GM12878 (cell line): Measurements from ENCODE around the gene YEATS2. TPM values are rescaled to one million over a fixed set of nuclear protein-coding genes. Genes with fewer than 3 reads are reported as not detected.

Source experiments
- ATAC-seq: fragments of 200-7000 bp; cut with Tn5 transposase; 3 replicates; pipeline ENCODE4 v1.9.1; 2020; ENCODE audit warnings: mild to moderate bottlenecking, moderate library complexity
- BruUV-seq: library from RNA; stranded (reverse); fragments of 400-500 nt; replicated peaks from 2 replicates; lab custom pipeline; 2021; lab: Mats Ljungman, UMichigan
- CTCF ChIA-PET: fragments of 300-600 bp; sonication (Branson Sonifier 250); formaldehyde crosslinking; extraction: SDS; loops from one replicate; lab custom pipeline; 2021; ENCODE audit warnings: inconsistent platforms; lab: Yijun Ruan, JAX
- POLR2A ChIA-PET: fragments of 350-600 bp; formaldehyde crosslinking; extraction: SDS; loops from one replicate; lab custom pipeline; 2021; ENCODE audit warnings: inconsistent platforms; lab: Charles Lee
- RAD21 ChIA-PET: fragments of 300-600 bp; sonication (Branson Sonifier 250); formaldehyde crosslinking; loops from one replicate; lab custom pipeline; 2023; ENCODE audit warnings: antibody characterized with exemption; ENCODE audit not compliant: unreplicated experiment; lab: Charles Lee
- SMC1A ChIA-PET: fragments of 300-600 bp; sonication (Branson Sonifier 250); formaldehyde crosslinking; loops from one replicate; lab custom pipeline; 2023; ENCODE audit not compliant: unreplicated experiment, uncharacterized antibody; lab: Charles Lee
- DNase-seq: peaks from one replicate; pipeline ENCODE4 v3.0.0-alpha.2; 2011; ENCODE audit warnings: low read depth, low spot score
- FAIRE-seq: peaks from 3 replicates; lab custom pipeline; 2011; peaks lifted over from hg19 to GRCh38; lab: Jason Lieb, UNC
- H2AFZ ChIP-seq: 2 replicates; pipeline ENCODE4 v1.6.0; 2011; ENCODE audit warnings: low read depth, low read length, control low read depth; ENCODE audit not compliant: control insufficient read depth
- H3K27ac ChIP-seq: 2 replicates; pipeline ENCODE4 v1.5.1; 2011; ENCODE audit warnings: control low read depth; ENCODE audit not compliant: control insufficient read depth, insufficient read depth
- H3K27me3 ChIP-seq, 2 experiments: replicated peaks in 1 of 2; 2 replicates each; pipeline versions ENCODE4 v1.6.0 to v1.6.1; 2011; ENCODE audit warnings: low read length in 1 of 2; ENCODE audit not compliant: control insufficient read depth in 2 of 2, insufficient read depth in 2 of 2
- H3K36me3 ChIP-seq, 2 experiments: 2 replicates each; pipeline ENCODE4 v1.5.1; 2011; ENCODE audit warnings: low read length in 1 of 2; ENCODE audit not compliant: control insufficient read depth in 2 of 2, insufficient read depth in 2 of 2
- H3K4me1 ChIP-seq: 2 replicates; pipeline ENCODE4 v1.6.1; 2011; ENCODE audit warnings: mild to moderate bottlenecking, low read length, moderate library complexity, mixed read lengths; ENCODE audit not compliant: control insufficient read depth, insufficient read depth
- H3K4me2 ChIP-seq: 2 replicates; pipeline ENCODE4 v1.6.0; 2011; ENCODE audit warnings: control low read depth; ENCODE audit not compliant: control insufficient read depth, insufficient read depth
- H3K4me3 ChIP-seq: fragments of 200-600 bp; sonication (generic); 2 replicates; pipeline ENCODE4 v1.5.1; 2016
- H3K79me2 ChIP-seq: 2 replicates; pipeline ENCODE4 v1.6.0; 2011; ENCODE audit warnings: low read length; ENCODE audit not compliant: control insufficient read depth, insufficient read depth
- H3K9ac ChIP-seq: 2 replicates; pipeline ENCODE4 v1.8.0; 2011; ENCODE audit warnings: low read length, control low read depth, mixed read lengths; ENCODE audit not compliant: control insufficient read depth, insufficient read depth
- H3K9me3 ChIP-seq: replicated peaks from 3 replicates; pipeline ENCODE4 v1.5.1; 2011; ENCODE audit warnings: mild to moderate bottlenecking, low read length; ENCODE audit not compliant: control insufficient read depth, insufficient read depth
- H4K20me1 ChIP-seq: 2 replicates; pipeline ENCODE4 v1.6.0; 2011; ENCODE audit not compliant: control insufficient read depth, insufficient read depth
- CTCF ChIP-seq, 3 experiments: IDR thresholded peaks in 2 of 3; conservative IDR thresholded peaks in 1 of 3; 2 replicates each; pipeline ENCODE4 v1.5.1; 2011; ENCODE audit warnings: low read depth in 3 of 3, low read length in 3 of 3, mild to moderate bottlenecking in 3 of 3, control low read depth in 2 of 3, moderate library complexity in 2 of 3, inconsistent platforms in 1 of 3, mixed read lengths in 1 of 3; ENCODE audit not compliant: control insufficient read depth in 2 of 3, insufficient read depth in 1 of 3; ENCODE audit errors: extremely low read depth in 1 of 3
- E2F8 ChIP-seq: fragments of 450-650 bp; IDR thresholded peaks from 2 replicates; pipeline ENCODE4 v1.6.1; 2018; ENCODE audit warnings: mild to moderate bottlenecking, low read depth, moderate library complexity; ENCODE audit not compliant: partially characterized antibody
- IRF3 ChIP-seq: fragments of 450-650 bp; IDR thresholded peaks from 2 replicates; pipeline ENCODE4 v1.6.1; 2014; ENCODE audit warnings: mild to moderate bottlenecking
- RAD21 ChIP-seq: IDR thresholded peaks from 2 replicates; pipeline ENCODE4 v1.6.1; 2011; ENCODE audit warnings: mild to moderate bottlenecking, low read depth, low read length, moderate library complexity; ENCODE audit not compliant: insufficient read depth
- ZZZ3 ChIP-seq: IDR thresholded peaks from 2 replicates; pipeline ENCODE4 v1.6.1; 2011; ENCODE audit warnings: low read depth; ENCODE audit not compliant: control insufficient read depth, insufficient read length
- WGBS: methylation state at CpG from one replicate; pipeline ENCODE4 v1.1.6; 2016; ENCODE audit warnings: low lambda C conversion rate; ENCODE audit not compliant: insufficient replicate concordance, insufficient coverage; ENCODE audit errors: missing lambda C conversion rate; 5-methylcytosine and 5-hydroxymethylcytosine counted together
- in situ Hi-C: fragments of 300-500 bp; cut with MboI; formaldehyde crosslinking; loops from 9 replicates; pipeline ENCODE4 v1.14.3; 2018; ENCODE audit warnings: mixed read lengths
- intact Hi-C: fragments of 100-400 bp; cut with micrococcal nuclease; formaldehyde crosslinking; loops from one replicate; pipeline ENCODE4 v1.14.2; 2022; ENCODE audit not compliant: unreplicated experiment
- polyA plus RNA-seq, 11 experiments: library from polyadenylated mRNA; depleted of rRNA in 4 of 11; unstranded in 6 of 11; stranded (reverse) in 5 of 11; fragments of >200 nt; fragmentation: Nextera tagmentation in 4 of 11; fragmentation: Illumina TruSeq in 1 of 11; extraction: Ambion mirVana in 4 of 11; extraction: Trizol in 1 of 11; gene quantifications; 1 replicate in 1 of 11; 2 replicates in 10 of 11; pipeline versions ENCODE4 v1.2.1 to v1.2.3, GENCODE V29; 2011 to 2016; ENCODE audit warnings: inconsistent platforms in 2 of 11, missing spikeins in 2 of 11, low read depth in 1 of 11
- total RNA-seq, 4 experiments: library from RNA; depleted of rRNA in 3 of 4; stranded (reverse); fragments of >200 nt in 3 of 4; fragmentation: Illumina TruSeq in 1 of 4; extraction: Trizol in 1 of 4; gene quantifications; 2 replicates each; pipeline versions ENCODE4 v1.2.1 to v1.2.3, GENCODE V29; 2013 to 2021

YEATS2 gene
- total and polyA plus RNA-seq, 10 of the 15 experiments (the other 5 are each of a cell fraction or from before 2014, with no cell fraction given): 1.9 to 65.3 (median 25.8) TPM

GRCh38 chr3:183779896-183780465 is 82.4 kb downstream of the YEATS2 start (continued):
- no peak for TF ChIP-seq E2F8
- no peak for TF ChIP-seq ZZZ3
- TF ChIP-seq, all 136 proteins: peak for 0

GRCh38 chr3:183781246-183781645 is 83.6 kb downstream of the YEATS2 start:
- H3K9ac ChIP-seq: no peak overlapping the region
- ChIA-PET POLR2A (interaction anchor here (0.6 kb wide), 1 partner anchor 61 kb away, joined by 4 read pairs; no protein-coding TSS in a partner anchor), RAD21 (no interaction called here), SMC1A (interaction anchor here (0.5 to 1.0 kb wide), 2 partner anchors 29 to 597 kb away, joined by 3 to 4 read pairs; no protein-coding TSS in a partner anchor), CTCF (interaction anchor here (1.9 kb wide), 1 partner anchor 14 kb away, joined by 6 read pairs; no protein-coding TSS in a partner anchor)
- DNase-seq: no peak
- H3K4me2 ChIP-seq: no peak overlapping the region
- no peaks in the 10 kb centered on the region; the same call in none of the 2 replicates for H3K79me2 ChIP-seq
- H4K20me1 ChIP-seq: no peaks in the 10 kb centered on the region
- H3K27me3 ChIP-seq: no peaks in the 10 kb centered on the region
- 0 out of 2 replicates have a peak, but pooled peaks cover 3% of the 10 kb centered on the region for H3K4me1 ChIP-seq
- H3K4me3 ChIP-seq: no peak overlapping the region
- intact Hi-C loops: no loop called here
- FAIRE-seq: no peak
- no peak overlapping the region for H2AFZ ChIP-seq
- in situ Hi-C loops: no loop called here
- peaks cover 6 to 29% of the 10 kb centered on the region in 2 experiments for H3K36me3 ChIP-seq
- no peaks in the 10 kb centered on the region; the same call in 2 of the 3 replicates for H3K9me3 ChIP-seq
- no peak for TF ChIP-seq CTCF (IDR thresholded peaks at IDR 0.05 in 2 of 3, conservative IDR thresholded peaks at IDR 0.05 in 1 of 3; ENCODE audit: control insufficient read depth in 2 of 3, extremely low read depth in 1 of 3, insufficient read depth in 1 of 3, low read depth in 3 of 3, low read length in 3 of 3)
- no peak for TF ChIP-seq IRF3
- TF ChIP-seq RAD21: no peak
- TF ChIP-seq, all 136 proteins: peak for 0
- 98% methylated on average over 6 of the region's 6 CpGs for WGBS
- H3K27ac ChIP-seq: no peak overlapping the region
- ATAC-seq: no peak
- BruUV-seq: no TSS peak
